Cortex of kidney (tissue), 1 donor: ENCODE data around the gene DDX20.
"Not testable (repeated sequence)": the region's sequence is repeated elsewhere in the genome, so short reads cannot be mapped to it uniquely, and the experiment has no call there.

Experiments used
- DNase-seq: peaks from one replicate; lab custom pipeline; 2025; lab: John Stamatoyannopoulos, UW

DDX20 gene

GRCh38 chr1:111789666-111790316 lies 34.1 kb downstream of the DDX20 start:
- no peak for DNase-seq

- DNase-seq: no peak
Measured at GRCh38 chr1:111791776-111792175, 36.1 kb downstream of the DDX20 start.

- DNase-seq: no peak
Measured at GRCh38 chr1:111792249-111792648, 36.5 kb downstream of the DDX20 start.

- no peak for DNase-seq
Measured at GRCh38 chr1:111793923-111794322, 38.2 kb downstream of the DDX20 start.

- DNase-seq: no peak
Measured at GRCh38 chr1:111795401-111795800, 39.7 kb downstream of the DDX20 start.

- no peak for DNase-seq
Measured at GRCh38 chr1:111798580-111798979, 42.9 kb downstream of the DDX20 start.

- not testable (repeated sequence) for DNase-seq
Measured at GRCh38 chr1:111799722-111800121, 44.0 kb downstream of the DDX20 start.

GRCh38 chr1:111801071-111801850 lies 45.6 kb downstream of the DDX20 start:
- DNase-seq: no peak

- no peak for DNase-seq
Measured at GRCh38 chr1:111802110-111802509, 46.4 kb downstream of the DDX20 start.

GRCh38 chr1:111802984-111803383 lies 47.3 kb downstream of the DDX20 start:
- no peak for DNase-seq

GRCh38 chr1:111803951-111804350 lies 48.2 kb downstream of the DDX20 start:
- no peak for DNase-seq

GRCh38 chr1:111804776-111805175 lies 49.1 kb downstream of the DDX20 start:
- DNase-seq: no peak

- DNase-seq: no peak
Measured at GRCh38 chr1:111805251-111805650, 49.5 kb downstream of the DDX20 start.

- no peak for DNase-seq
Measured at GRCh38 chr1:111811891-111812290, 56.2 kb downstream of the DDX20 start.

GRCh38 chr1:111812306-111812705 lies 56.6 kb downstream of the DDX20 start:
- no peak for DNase-seq

GRCh38 chr1:111813440-111814304 lies 58.0 kb downstream of the DDX20 start:
- DNase-seq: no peak

- no peak for DNase-seq
Measured at GRCh38 chr1:111814305-111814628, 58.6 kb downstream of the DDX20 start.

- no peak for DNase-seq
Measured at GRCh38 chr1:111814642-111815041, 58.9 kb downstream of the DDX20 start.
